ENCODE measurements around the gene CARHSP1.
"Not testable (repeated sequence)": the region's sequence is repeated elsewhere in the genome, so short reads cannot be mapped to it uniquely, and the experiment has no call there.

Gene CARHSP1

DNA sequence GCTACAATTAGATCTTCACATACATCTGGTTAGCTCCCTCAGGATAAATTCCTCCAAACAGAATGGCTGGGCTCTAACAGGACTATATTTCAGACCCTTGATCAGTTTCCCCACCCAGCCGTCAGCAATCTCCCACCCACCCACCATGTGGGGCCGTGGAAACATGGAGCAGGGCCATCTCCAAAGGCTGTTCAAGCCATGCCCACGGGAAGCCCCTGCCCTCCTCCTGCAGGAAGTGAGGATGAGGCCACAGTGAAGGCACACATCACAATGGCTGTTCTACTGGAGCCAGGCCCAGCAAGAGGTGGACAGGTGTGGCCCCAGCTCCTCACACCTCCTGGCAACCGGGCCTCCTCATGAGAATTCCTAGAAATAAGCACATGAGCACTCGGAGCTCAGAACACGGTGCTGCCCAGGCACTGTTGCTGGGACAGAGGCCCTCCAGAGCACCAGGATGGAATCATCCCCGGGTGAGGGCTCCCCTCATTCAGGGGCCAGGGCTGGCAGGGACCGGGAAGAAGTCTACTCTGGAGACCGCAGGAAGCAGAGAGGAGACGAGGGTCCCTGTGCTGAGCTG, 13.3 kb upstream of the CARHSP1 start, which contains the start of gene LITAFD:
LITAFD (plus strand) TSS at position 311 of the 577 bp plus-strand sequence. CDS start 2,005 bp downstream, outside the sequence.
- Histone ChIP-seq H3K9me3 (ENCODE audit: insufficient read depth, low read depth, low read length) (no peaks in the 10 kb centered on the region), H3K27me3 (ENCODE audit: insufficient read depth, low read length) (no peaks in the 10 kb centered on the region), H3K4me3 (ENCODE audit: low read length) (no peak within 1 kb of the TSS), H3K9ac (ENCODE audit: low read depth, low read length) (no peak within 1 kb of the TSS), H3K27ac (ENCODE audit: low read depth, low read length) (no peak within 1 kb of the TSS), H3K36me3 (ENCODE audit: insufficient read depth, low read length) (peaks cover under 1% of the 10 kb centered on the region; the same call in 1 of the 2 replicates), H3K4me1 (ENCODE audit: insufficient read depth, low read length) (peaks cover 18% of the 10 kb centered on the region; the same call in 1 of the 2 replicates)
- 90% methylated on average over 10 of the region's 10 CpGs for WGBS

GRCh38 chr16:8880839-8881510, 12.2 kb upstream of the CARHSP1 start:
- H3K36me3 ChIP-seq (ENCODE audit: insufficient read depth, low read length): no peaks in the 10 kb centered on the region
- no peaks in the 10 kb centered on the region for H3K27me3 ChIP-seq (ENCODE audit: insufficient read depth, low read length)
- no peak overlapping the region for H3K9ac ChIP-seq (ENCODE audit: low read depth, low read length)
- H3K4me1 ChIP-seq (ENCODE audit: insufficient read depth, low read length): peaks cover 11% of the 10 kb centered on the region; the same call in 1 of the 2 replicates
- WGBS: 94% methylated on average over 8 of the region's 8 CpGs
- H3K9me3 ChIP-seq (ENCODE audit: insufficient read depth, low read depth, low read length): no peaks in the 10 kb centered on the region
- H3K4me3 ChIP-seq (ENCODE audit: low read length): no peak overlapping the region
- H3K27ac ChIP-seq (ENCODE audit: low read depth, low read length): no peak overlapping the region

- no peaks in the 10 kb centered on the region for H3K36me3 ChIP-seq (ENCODE audit: insufficient read depth, low read length)
Measured at GRCh38 chr16:8878523-8878911, 9.7 kb upstream of the CARHSP1 start.

DNA sequence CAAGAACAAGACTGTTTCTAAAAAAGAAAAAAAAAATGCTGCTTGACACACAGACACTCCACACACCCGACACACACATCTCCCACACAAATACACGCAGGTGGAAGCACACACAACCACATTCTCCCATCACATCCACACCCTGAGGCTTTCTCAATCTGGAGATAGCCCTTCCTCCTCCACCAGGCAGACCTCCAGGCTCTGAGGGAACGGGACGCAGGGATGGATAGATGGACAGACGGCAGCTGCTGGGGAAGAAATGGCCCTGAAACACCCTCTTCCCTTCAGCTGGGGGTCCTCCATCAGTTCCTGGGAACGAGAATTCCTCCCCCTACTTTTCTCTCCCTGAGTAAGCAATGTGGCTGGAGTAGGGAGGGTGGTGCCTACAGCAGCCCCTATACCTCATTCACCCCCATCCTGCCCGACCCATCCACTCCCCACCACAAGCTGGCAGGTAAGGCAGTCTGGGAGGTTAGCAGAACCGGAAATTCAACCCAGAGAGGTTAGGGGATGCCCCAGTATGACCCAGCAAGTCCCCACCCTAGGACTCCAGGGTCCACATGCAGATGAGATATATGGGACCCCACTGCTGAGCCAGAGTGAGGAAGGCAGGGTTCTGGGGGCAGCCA, 9.2 kb upstream of the CARHSP1 start:
- WGBS: 91% methylated on average over 7 of the region's 8 CpGs
- H3K4me3 ChIP-seq (ENCODE audit: low read length): no peak overlapping the region
- H3K9ac ChIP-seq (ENCODE audit: low read depth, low read length): no peak overlapping the region
- H3K9me3 ChIP-seq (ENCODE audit: insufficient read depth, low read depth, low read length): no peaks in the 10 kb centered on the region
- H3K36me3 ChIP-seq (ENCODE audit: insufficient read depth, low read length): no peaks in the 10 kb centered on the region
- H3K27ac ChIP-seq (ENCODE audit: low read depth, low read length): no peak overlapping the region
- no peaks in the 10 kb centered on the region for H3K27me3 ChIP-seq (ENCODE audit: insufficient read depth, low read length)
- peaks cover 7% of the 10 kb centered on the region; the same call in 1 of the 2 replicates for H3K4me1 ChIP-seq (ENCODE audit: insufficient read depth, low read length)

More at GRCh38 chr16:8878523-8878911, 9.7 kb upstream of the CARHSP1 start:
- Histone ChIP-seq H3K9me3 (ENCODE audit: insufficient read depth, low read depth, low read length) (no peaks in the 10 kb centered on the region), H3K27ac (ENCODE audit: low read depth, low read length) (no peak overlapping the region), H3K9ac (ENCODE audit: low read depth, low read length) (no peak overlapping the region), H3K27me3 (ENCODE audit: insufficient read depth, low read length) (no peaks in the 10 kb centered on the region), H3K4me1 (ENCODE audit: insufficient read depth, low read length) (peaks cover 7% of the 10 kb centered on the region; the same call in 1 of the 2 replicates), H3K4me3 (ENCODE audit: low read length) (no peak overlapping the region)
- WGBS: 70% methylated on average over 5 of the region's 6 CpGs

- not testable (repeated sequence) for H3K9me3 ChIP-seq (ENCODE audit: insufficient read depth, low read depth, low read length); H3K9ac ChIP-seq (ENCODE audit: low read depth, low read length); H3K4me3 ChIP-seq (ENCODE audit: low read length); H3K4me1 ChIP-seq (ENCODE audit: insufficient read depth, low read length); H3K27me3 ChIP-seq (ENCODE audit: insufficient read depth, low read length); H3K27ac ChIP-seq (ENCODE audit: low read depth, low read length); H3K36me3 ChIP-seq (ENCODE audit: insufficient read depth, low read length)
- WGBS: 80% methylated on average over 7 of the region's 7 CpGs
Measured at GRCh38 chr16:8875317-8875716, 6.5 kb upstream of the CARHSP1 start.

- no peak overlapping the region for H3K27ac ChIP-seq (ENCODE audit: low read depth, low read length)
- no peaks in the 10 kb centered on the region for H3K9me3 ChIP-seq (ENCODE audit: insufficient read depth, low read depth, low read length)
- 89% methylated on average over 6 of the region's 6 CpGs for WGBS
- peaks cover 8% of the 10 kb centered on the region for H3K4me1 ChIP-seq (ENCODE audit: insufficient read depth, low read length)
- no peak overlapping the region for H3K9ac ChIP-seq (ENCODE audit: low read depth, low read length)
- no peak overlapping the region for H3K4me3 ChIP-seq (ENCODE audit: low read length)
- H3K27me3 ChIP-seq (ENCODE audit: insufficient read depth, low read length): no peaks in the 10 kb centered on the region
- no peaks in the 10 kb centered on the region for H3K36me3 ChIP-seq (ENCODE audit: insufficient read depth, low read length)
Measured at GRCh38 chr16:8874388-8874787, 5.6 kb upstream of the CARHSP1 start.

GRCh38 chr16:8873866-8874195, 5.0 kb upstream of the CARHSP1 start:
- not testable (repeated sequence) for H3K36me3 ChIP-seq (ENCODE audit: insufficient read depth, low read length); H3K4me3 ChIP-seq (ENCODE audit: low read length); H3K9me3 ChIP-seq (ENCODE audit: insufficient read depth, low read depth, low read length); H3K27ac ChIP-seq (ENCODE audit: low read depth, low read length); H3K9ac ChIP-seq (ENCODE audit: low read depth, low read length); H3K27me3 ChIP-seq (ENCODE audit: insufficient read depth, low read length)
- WGBS: 96% methylated on average over 7 of the region's 7 CpGs
- peaks cover 11% of the 10 kb centered on the region for H3K4me1 ChIP-seq (ENCODE audit: insufficient read depth, low read length)

DNA sequence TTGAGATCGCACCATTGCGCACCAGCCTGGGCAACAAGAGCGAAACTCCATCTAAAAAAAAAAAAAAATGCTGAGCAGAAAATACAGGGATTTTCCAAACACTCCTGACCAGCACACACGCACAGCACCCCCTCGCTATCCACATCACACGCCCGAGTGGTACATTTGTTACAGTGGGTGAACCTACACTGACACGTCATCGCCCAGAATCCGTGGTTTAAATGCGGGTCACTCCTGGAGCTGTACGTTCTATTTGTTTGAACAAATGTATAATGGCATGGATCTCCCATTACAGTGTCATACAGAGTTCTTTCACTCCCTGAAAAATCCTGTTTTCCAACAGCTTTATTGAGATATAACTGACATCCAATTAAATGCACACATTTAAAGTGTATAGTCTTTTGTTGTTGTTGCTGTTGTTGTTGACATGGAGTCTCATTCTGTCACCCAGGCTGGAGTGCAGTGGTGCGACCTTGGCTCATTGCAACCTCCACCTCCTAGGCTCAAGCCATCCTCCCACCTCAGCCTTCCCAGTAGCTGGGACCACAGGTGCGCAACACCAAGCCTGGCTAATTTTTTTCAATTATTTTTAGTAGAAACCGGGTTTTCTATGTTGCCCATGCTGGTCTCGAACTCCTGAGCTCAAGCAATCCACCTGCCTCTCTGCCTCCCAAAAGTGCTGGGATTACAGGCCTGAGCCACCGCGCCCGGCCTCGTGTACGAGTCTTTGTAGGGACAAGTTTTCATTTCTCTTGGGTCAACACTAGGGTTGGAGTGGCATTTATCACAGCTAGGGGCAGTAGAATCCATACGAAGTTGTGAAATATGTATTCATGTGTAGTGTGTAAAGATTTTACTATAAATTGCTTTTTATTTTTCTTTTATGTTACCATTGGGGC, 4.4 kb upstream of the CARHSP1 start:
- Histone ChIP-seq H3K27me3 (ENCODE audit: insufficient read depth, low read length) (no peaks in the 10 kb centered on the region), H3K9me3 (ENCODE audit: insufficient read depth, low read depth, low read length) (no peaks in the 10 kb centered on the region), H3K9ac (ENCODE audit: low read depth, low read length) (no peak overlapping the region), H3K4me1 (ENCODE audit: insufficient read depth, low read length) (peaks cover 5% of the 10 kb centered on the region; the same call in 1 of the 2 replicates), H3K36me3 (ENCODE audit: insufficient read depth, low read length) (no peaks in the 10 kb centered on the region), H3K4me3 (ENCODE audit: low read length) (no peak overlapping the region), H3K27ac (ENCODE audit: low read depth, low read length) (no peak overlapping the region)
- 89% methylated on average over 22 of the region's 22 CpGs for WGBS

GRCh38 chr16:8872071-8872470, 3.3 kb upstream of the CARHSP1 start:
- WGBS: 91% methylated on average over 5 of the region's 5 CpGs
- Histone ChIP-seq H3K36me3 (ENCODE audit: insufficient read depth, low read length) (no peaks in the 10 kb centered on the region), H3K9ac (ENCODE audit: low read depth, low read length) (no peak overlapping the region), H3K27me3 (ENCODE audit: insufficient read depth, low read length) (no peaks in the 10 kb centered on the region), H3K4me1 (ENCODE audit: insufficient read depth, low read length) (peaks cover 5% of the 10 kb centered on the region; the same call in 1 of the 2 replicates), H3K27ac (ENCODE audit: low read depth, low read length) (no peak overlapping the region), H3K4me3 (ENCODE audit: low read length) (no peak overlapping the region), H3K9me3 (ENCODE audit: insufficient read depth, low read depth, low read length) (no peaks in the 10 kb centered on the region)

DNA sequence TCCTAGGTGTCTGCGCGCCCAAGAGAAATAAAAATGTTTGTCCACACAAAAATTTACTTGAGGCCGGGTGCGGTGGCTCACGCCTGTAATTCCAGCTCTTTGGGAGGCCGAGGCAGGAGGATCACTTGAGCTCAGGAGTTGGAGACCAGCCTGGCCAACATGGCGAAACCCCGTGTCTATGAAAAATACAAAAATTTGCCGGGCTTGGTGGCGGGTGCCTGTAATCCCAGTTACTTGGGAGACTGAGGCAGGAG, 1.1 kb upstream of the CARHSP1 start:
- Histone ChIP-seq H3K27ac (ENCODE audit: low read depth, low read length) (peak overlapping the region; percentile 44; the same call in 1 of the 2 replicates), H3K4me1 (ENCODE audit: insufficient read depth, low read length) (peaks cover 17% of the 10 kb centered on the region), H3K9ac (ENCODE audit: low read depth, low read length) (peak overlapping the region; percentile 79; the same call in 1 of the 2 replicates)
- H3K4me3 ChIP-seq (ENCODE audit: low read length); H3K9me3 ChIP-seq (ENCODE audit: insufficient read depth, low read depth, low read length); H3K36me3 ChIP-seq (ENCODE audit: insufficient read depth, low read length); H3K27me3 ChIP-seq (ENCODE audit: insufficient read depth, low read length): not testable (repeated sequence)
- 97% methylated on average over 10 of the region's 10 CpGs for whole genome bisulfite sequencing
